H9 (cell line): ENCODE results near the gene ANAPC10. TPM values are rescaled to one million over a fixed set of nuclear protein-coding genes. Genes with fewer than 3 reads are reported as not detected.

Experiments
- DNase-seq: peaks from one replicate; pipeline ENCODE4 v3.0.0-alpha.2; 2017
- H2AFZ ChIP-seq: one replicate; pipeline ENCODE4 v1.6.1; 2013; ENCODE audit warnings: mild to moderate bottlenecking, low read length, control low read depth, moderate library complexity
- H2AK5ac ChIP-seq: 2 replicates; pipeline ENCODE4 v1.6.1; 2013; ENCODE audit warnings: low read length, control low read depth, mixed read lengths; ENCODE audit not compliant: insufficient read length
- H2BK120ac ChIP-seq: one replicate; pipeline ENCODE4 v1.6.1; 2013; ENCODE audit warnings: low read depth, mild to moderate bottlenecking, low read length, control low read depth, inconsistent platforms; ENCODE audit not compliant: poor library complexity, severe bottlenecking
- H2BK12ac ChIP-seq: 2 replicates; pipeline ENCODE4 v1.6.1; 2013; ENCODE audit warnings: low read length, control low read depth, mixed read lengths, low read depth; ENCODE audit not compliant: insufficient read length
- H2BK15ac ChIP-seq: 2 replicates; pipeline ENCODE4 v1.6.1; 2013; ENCODE audit warnings: low read depth, low read length, control low read depth
- H2BK20ac ChIP-seq: one replicate; pipeline ENCODE4 v1.6.1; 2013; ENCODE audit warnings: low read depth, mild to moderate bottlenecking, low read length, control low read depth, inconsistent platforms; ENCODE audit not compliant: poor library complexity, severe bottlenecking
- H2BK5ac ChIP-seq: 2 replicates; pipeline ENCODE4 v1.6.1; 2013; ENCODE audit warnings: low read length, control low read depth, mixed read lengths; ENCODE audit not compliant: insufficient read length
- H3K14ac ChIP-seq: 2 replicates; pipeline ENCODE4 v1.6.1; 2013; ENCODE audit warnings: low read length, control low read depth; ENCODE audit not compliant: insufficient read depth
- H3K18ac ChIP-seq: 2 replicates; pipeline ENCODE4 v1.6.1; 2013; ENCODE audit warnings: low read depth, mild to moderate bottlenecking, mixed read lengths, low read length, control low read depth; ENCODE audit not compliant: insufficient read length
- H3K23ac ChIP-seq: 2 replicates; pipeline ENCODE4 v1.6.1; 2013; ENCODE audit warnings: low read length, control low read depth, mixed read lengths, low read depth; ENCODE audit not compliant: insufficient read length
- H3K23me2 ChIP-seq: 2 replicates; pipeline ENCODE4 v1.6.1; 2013; ENCODE audit warnings: low read depth, mild to moderate bottlenecking, mixed read lengths, low read length, control low read depth; ENCODE audit not compliant: insufficient read length, poor library complexity, severe bottlenecking
- H3K27ac ChIP-seq: 2 replicates; pipeline ENCODE4 v1.5.1; 2013; ENCODE audit warnings: low read length, control low read depth, mixed read lengths, low read depth; ENCODE audit not compliant: insufficient read length
- H3K27me3 ChIP-seq: 2 replicates; pipeline ENCODE4 v1.6.1; 2013; ENCODE audit warnings: low read length, control low read depth, inconsistent platforms; ENCODE audit not compliant: insufficient read depth
- H3K4ac ChIP-seq: 2 replicates; pipeline ENCODE4 v1.6.1; 2013; ENCODE audit warnings: low read depth, mild to moderate bottlenecking, control low read depth, inconsistent platforms, low read length, moderate library complexity
- H3K4me1 ChIP-seq: 2 replicates; pipeline ENCODE4 v1.6.1; 2013; ENCODE audit warnings: low read length, control low read depth, inconsistent platforms; ENCODE audit not compliant: insufficient read depth
- H3K4me2 ChIP-seq: 2 replicates; pipeline ENCODE4 v1.6.1; 2013; ENCODE audit warnings: low read length, control low read depth, mixed read lengths; ENCODE audit not compliant: insufficient read length, insufficient read depth
- H3K56ac ChIP-seq: 2 replicates; pipeline ENCODE4 v1.6.1; 2013; ENCODE audit warnings: low read depth, mild to moderate bottlenecking, mixed read lengths, low read length, control low read depth; ENCODE audit not compliant: insufficient read length
- H3K79me1 ChIP-seq: 2 replicates; pipeline ENCODE4 v1.6.1; 2013; ENCODE audit warnings: low read depth, mild to moderate bottlenecking, moderate library complexity, low read length, control low read depth, inconsistent platforms; ENCODE audit not compliant: insufficient read depth, poor library complexity, severe bottlenecking
- H3K79me2 ChIP-seq: 2 replicates; pipeline ENCODE4 v1.6.1; 2013; ENCODE audit warnings: low read length, control low read depth, inconsistent platforms; ENCODE audit not compliant: insufficient read depth
- H3K9ac ChIP-seq: 2 replicates; pipeline ENCODE4 v1.6.1; 2013; ENCODE audit warnings: low read length, control low read depth, mixed read lengths; ENCODE audit not compliant: insufficient read length; ENCODE audit errors: extremely low read depth
- H3K9me3 ChIP-seq: one replicate; pipeline ENCODE4 v1.6.1; 2013; ENCODE audit warnings: low read depth, low read length, inconsistent platforms; ENCODE audit not compliant: control insufficient read depth
- H3T11ph ChIP-seq: one replicate; pipeline ENCODE4 v1.6.1; 2013; ENCODE audit warnings: mild to moderate bottlenecking, low read length, control low read depth, inconsistent platforms
- H4K20me1 ChIP-seq: one replicate; pipeline ENCODE4 v1.6.1; 2013; ENCODE audit not compliant: control insufficient read depth, insufficient read length, insufficient read depth
- H4K5ac ChIP-seq: 2 replicates; pipeline ENCODE4 v1.6.1; 2013; ENCODE audit warnings: low read depth, mild to moderate bottlenecking, mixed read lengths, low read length, control low read depth; ENCODE audit not compliant: insufficient read length
- H4K8ac ChIP-seq: replicated peaks from 2 replicates; pipeline ENCODE4 v1.6.1; 2013; ENCODE audit warnings: low read length, control low read depth, mixed read lengths, low read depth; ENCODE audit not compliant: insufficient read length
- H4K91ac ChIP-seq: 2 replicates; pipeline ENCODE4 v1.6.1; 2013; ENCODE audit warnings: low read depth, mild to moderate bottlenecking, moderate library complexity, mixed read lengths, low read length, control low read depth; ENCODE audit not compliant: insufficient read length
- H3K27ac Mint-ChIP-seq, 3 experiments: 2 replicates in 2 of 3; 3 replicates in 1 of 3; pipeline ENCODE4 v1.8.0; 2020 to 2021; ENCODE audit warnings: mixed read lengths in 3 of 3, mild to moderate bottlenecking in 1 of 3, moderate library complexity in 1 of 3
- H3K27me3 Mint-ChIP-seq: 2 replicates; pipeline ENCODE4 v1.8.0; 2021; ENCODE audit warnings: low read depth, mild to moderate bottlenecking, moderate library complexity, mixed read lengths
- H3K36me3 Mint-ChIP-seq, 3 experiments: 2 replicates in 2 of 3; 3 replicates in 1 of 3; pipeline ENCODE4 v1.8.0; 2020 to 2021; ENCODE audit warnings: low read depth in 3 of 3, mixed read lengths in 3 of 3; ENCODE audit not compliant: insufficient read depth in 1 of 3
- H3K4me1 Mint-ChIP-seq, 2 experiments: 2 replicates each; pipeline ENCODE4 v1.8.0; 2020; ENCODE audit warnings: mixed read lengths in 2 of 2
- H3K4me3 Mint-ChIP-seq, 2 experiments: 2 replicates in 1 of 2; 3 replicates in 1 of 2; pipeline ENCODE4 v1.8.0; 2020 to 2021; ENCODE audit warnings: mild to moderate bottlenecking in 2 of 2, mixed read lengths in 2 of 2, moderate library complexity in 1 of 2
- H3K9me3 Mint-ChIP-seq, 2 experiments: 2 replicates in 1 of 2; 3 replicates in 1 of 2; pipeline ENCODE4 v1.8.0; 2020; ENCODE audit warnings: mild to moderate bottlenecking in 2 of 2, mixed read lengths in 2 of 2, moderate library complexity in 1 of 2
- WGBS: extraction: QIAGEN DNeasy Blood & Tissue Kit; methylation state at CpG from one replicate; pipeline ENCODE4 v1.1.7; 2013; ENCODE audit warnings: missing lambda C conversion rate, low lambda C conversion rate, mixed read lengths; ENCODE audit not compliant: insufficient read length; ENCODE audit errors: extremely low coverage; 5-methylcytosine and 5-hydroxymethylcytosine counted together
- total RNA-seq: library from RNA; stranded (reverse); gene quantifications from 2 replicates; pipeline ENCODE4 v1.2.1, GENCODE V29; 2021
- TF ChIP-seq, protein P1 (sequence below): fragments of 200-600 bp; sonication (generic); conservative IDR thresholded peaks from 3 replicates; pipeline ENCODE4 v1.8.0; 2021; ENCODE audit warnings: antibody characterized with exemption, mild to moderate bottlenecking

The ANAPC10 gene
- total RNA-seq, 1 experiment from 2014 or later, result 25.3 TPM

DNA sequence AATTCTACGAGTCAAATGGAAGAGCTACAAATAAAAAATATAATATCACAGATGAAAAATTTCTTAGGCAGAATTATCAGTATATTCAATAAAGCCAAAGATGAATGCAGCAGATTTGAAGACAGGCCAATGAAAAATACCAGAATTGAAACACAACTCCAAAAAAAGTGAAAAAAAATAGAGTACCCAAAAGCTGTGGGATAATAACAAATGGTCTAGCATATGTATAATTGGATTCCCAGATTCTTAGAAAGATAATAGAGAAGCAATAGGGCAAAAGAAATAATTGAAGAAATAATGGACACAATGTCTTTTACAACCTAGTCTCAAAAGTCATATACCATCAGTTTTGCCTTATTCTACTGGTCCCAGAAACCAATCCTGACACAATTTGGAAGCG lies 4.4 kb downstream of the ANAPC10 start:
- H4K8ac ChIP-seq, result no peak overlapping the region
- no peak overlapping the region for H2BK5ac ChIP-seq
- peaks cover 36 to 60% (median 45%) of the 10 kb centered on the region in 3 experiments for H3K36me3 Mint-ChIP-seq
- no peak for DNase-seq
- no CpG with 5 or more reads among the region's 2 CpGs for WGBS
- no peak overlapping the region for H2BK20ac ChIP-seq
- H3T11ph ChIP-seq, result no peak overlapping the region
- no peak overlapping the region for H3K4me3 Mint-ChIP-seq
- no peak overlapping the region for H3K27ac ChIP-seq
- H3K18ac ChIP-seq, result no peak overlapping the region
- no peak overlapping the region for H2BK12ac ChIP-seq
- no peaks in the 10 kb centered on the region for H3K4me1 ChIP-seq
- H3K27ac Mint-ChIP-seq, result no peak overlapping the region
- no peak overlapping the region for H4K91ac ChIP-seq
- H4K20me1 ChIP-seq, result no peaks in the 10 kb centered on the region
- H2AK5ac ChIP-seq, result no peak overlapping the region
- H3K56ac ChIP-seq, result no peak overlapping the region
- peaks cover 3 to 8% of the 10 kb centered on the region in 2 experiments; a peak in 2 of 5 replicates for H3K9me3 Mint-ChIP-seq
- no peak overlapping the region for H2AFZ ChIP-seq
- no peak overlapping the region for H3K4me2 ChIP-seq
- peaks cover under 1% of the 10 kb centered on the region for H3K23me2 ChIP-seq
- no peak overlapping the region for H3K23ac ChIP-seq
- no peak overlapping the region for H2BK15ac ChIP-seq
- no peaks in the 10 kb centered on the region for H3K27me3 ChIP-seq
- H2BK120ac ChIP-seq, result no peak overlapping the region
- no peak overlapping the region for H3K4ac ChIP-seq
- H3K4me1 Mint-ChIP-seq, result peaks cover 3 to 7% of the 10 kb centered on the region in 2 experiments; a peak in 2 of 4 replicates
- peaks cover 13% of the 10 kb centered on the region for H3K79me2 ChIP-seq
- H3K9me3 ChIP-seq, result no peaks in the 10 kb centered on the region
- no peaks in the 10 kb centered on the region for H3K27me3 Mint-ChIP-seq
- no peak overlapping the region for H4K5ac ChIP-seq
- H3K79me1 ChIP-seq, result peaks cover 7% of the 10 kb centered on the region
- TF ChIP-seq, protein P1, sequence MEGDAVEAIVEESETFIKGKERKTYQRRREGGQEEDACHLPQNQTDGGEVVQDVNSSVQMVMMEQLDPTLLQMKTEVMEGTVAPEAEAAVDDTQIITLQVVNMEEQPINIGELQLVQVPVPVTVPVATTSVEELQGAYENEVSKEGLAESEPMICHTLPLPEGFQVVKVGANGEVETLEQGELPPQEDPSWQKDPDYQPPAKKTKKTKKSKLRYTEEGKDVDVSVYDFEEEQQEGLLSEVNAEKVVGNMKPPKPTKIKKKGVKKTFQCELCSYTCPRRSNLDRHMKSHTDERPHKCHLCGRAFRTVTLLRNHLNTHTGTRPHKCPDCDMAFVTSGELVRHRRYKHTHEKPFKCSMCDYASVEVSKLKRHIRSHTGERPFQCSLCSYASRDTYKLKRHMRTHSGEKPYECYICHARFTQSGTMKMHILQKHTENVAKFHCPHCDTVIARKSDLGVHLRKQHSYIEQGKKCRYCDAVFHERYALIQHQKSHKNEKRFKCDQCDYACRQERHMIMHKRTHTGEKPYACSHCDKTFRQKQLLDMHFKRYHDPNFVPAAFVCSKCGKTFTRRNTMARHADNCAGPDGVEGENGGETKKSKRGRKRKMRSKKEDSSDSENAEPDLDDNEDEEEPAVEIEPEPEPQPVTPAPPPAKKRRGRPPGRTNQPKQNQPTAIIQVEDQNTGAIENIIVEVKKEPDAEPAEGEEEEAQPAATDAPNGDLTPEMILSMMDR, result no peak
- no peak overlapping the region for H3K14ac ChIP-seq
- no peak overlapping the region for H3K9ac ChIP-seq
